Glomerular endothelial cell (primary cell): ENCODE results near the gene NCOA4. TPM values are rescaled to one million over a fixed set of nuclear protein-coding genes. Genes with fewer than 3 reads are reported as not detected.
"Not testable (repeated sequence)": the region's sequence is repeated elsewhere in the genome, so short reads cannot be mapped to it uniquely, and the experiment has no call there.

Experiments used
- DNase-seq: peaks from one replicate; pipeline ENCODE4 v3.0.0-alpha.2; 2011; ENCODE audit warnings: low read depth, low spot score; ENCODE audit errors: extremely low read depth
- total RNA-seq: library from RNA; depleted of rRNA; stranded (reverse); fragments of >200 nt; gene quantifications from 2 replicates; pipeline ENCODE4 v1.2.3, GENCODE V29; 2015

NCOA4 gene
- total RNA-seq, 1 donor from 2014 or later, result 142 TPM

GRCh38 chr10:46052791-46053375 lies 22.5 kb upstream of the NCOA4 start:
- no peak for DNase-seq

DNA sequence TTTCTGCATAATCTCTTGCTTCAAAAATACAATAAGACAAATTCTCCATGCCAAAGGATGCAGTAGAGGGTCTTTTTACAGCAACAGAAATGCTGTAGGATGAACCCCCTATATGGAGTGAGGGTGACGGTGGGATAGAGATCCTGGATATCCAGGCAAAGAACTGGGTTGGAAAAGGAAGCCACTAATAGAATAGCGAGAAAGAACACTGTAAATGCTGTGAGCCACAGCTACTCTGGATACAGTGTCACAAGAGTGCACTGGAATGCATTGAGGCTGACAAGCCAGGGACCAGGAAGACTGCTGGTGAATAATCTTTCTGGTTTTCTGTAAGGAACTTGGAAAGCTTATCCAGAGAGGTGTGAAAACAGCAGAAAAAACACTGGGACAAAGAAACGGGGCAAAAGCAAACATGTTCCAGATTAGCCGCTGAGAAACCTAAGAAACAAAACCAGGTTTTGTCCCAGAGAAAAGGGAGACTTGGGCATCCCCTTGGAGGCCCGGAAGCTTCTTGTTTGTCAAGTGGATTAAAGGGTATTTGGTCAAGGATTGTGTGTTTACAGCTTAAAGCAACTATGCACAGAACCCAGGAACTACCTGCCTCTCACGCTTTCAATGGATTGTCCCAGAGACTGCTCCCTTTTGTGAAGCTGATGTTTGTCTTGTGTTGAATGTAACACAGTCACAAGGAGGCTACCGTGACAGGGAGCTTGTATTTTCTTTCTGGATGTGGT lies 21.8 kb upstream of the NCOA4 start:
- DNase-seq, result no peak

DNA sequence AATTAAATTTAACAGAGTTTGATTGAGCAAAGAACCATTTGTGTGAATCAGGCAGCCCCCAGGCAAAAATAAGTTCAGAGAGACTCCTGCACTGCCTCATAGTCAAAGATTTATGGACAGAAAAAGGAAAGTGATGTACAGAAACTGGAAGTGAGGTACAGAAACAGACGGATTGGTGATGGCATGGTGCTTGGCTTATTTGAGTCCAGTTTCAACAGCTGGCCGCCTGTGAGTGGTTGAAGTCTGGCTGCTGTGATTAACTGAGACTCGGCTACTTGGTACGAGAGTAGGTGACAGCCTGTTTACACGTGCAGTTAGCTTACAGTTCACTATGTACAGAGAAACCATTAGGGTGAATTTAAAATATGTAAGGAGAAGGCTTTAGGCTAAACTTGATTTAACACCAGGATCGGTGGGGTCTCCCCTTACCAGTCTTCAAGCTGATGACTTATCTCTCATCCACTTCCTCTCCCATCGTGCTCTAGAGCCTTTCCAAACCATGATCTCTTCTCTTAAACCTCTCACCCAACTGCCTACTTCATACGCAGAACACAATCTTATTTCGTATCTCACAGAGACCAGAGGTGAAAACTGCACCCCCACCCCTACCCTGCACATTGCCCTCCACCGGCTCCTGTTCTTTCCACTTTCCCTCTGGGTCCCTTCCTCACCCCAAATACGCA lies 20.7 kb upstream of the NCOA4 start:
- no peak for DNase-seq

DNA sequence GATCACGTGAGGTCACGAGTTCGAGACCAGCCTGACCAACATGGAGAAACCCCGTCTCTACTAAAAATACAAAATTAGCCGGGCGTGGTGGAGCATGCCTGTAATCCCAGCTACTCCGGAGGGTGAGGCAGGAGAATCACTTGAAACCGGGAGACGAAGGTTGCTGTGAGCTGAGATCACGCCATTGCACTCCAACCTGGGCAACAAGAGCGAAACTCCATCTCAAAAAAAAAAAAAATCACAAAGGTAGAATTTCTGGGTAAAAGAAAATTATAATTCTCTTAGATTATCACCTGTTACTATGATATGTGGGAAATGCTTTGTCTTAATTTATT lies 19.0 kb upstream of the NCOA4 start:
- not testable (repeated sequence) for DNase-seq

DNA sequence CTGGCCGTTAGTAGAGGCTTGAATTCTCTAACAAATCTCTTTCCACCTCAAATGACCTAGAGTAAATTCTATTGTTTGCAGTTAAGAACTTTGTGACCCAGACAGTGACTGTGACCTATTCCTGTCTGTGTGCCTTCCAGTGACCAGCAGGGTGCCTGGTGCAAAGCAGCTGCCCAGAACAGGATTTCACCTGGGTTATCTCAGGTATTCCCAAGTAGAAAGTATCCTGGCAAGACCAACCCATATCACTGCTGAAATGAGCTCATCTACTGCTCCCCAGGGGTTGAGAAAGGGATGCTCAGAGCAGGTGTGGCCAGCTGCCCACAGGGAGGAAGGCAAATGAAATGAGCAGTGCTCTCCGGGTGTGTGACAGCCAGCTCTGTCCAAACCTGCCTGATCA lies 17.7 kb upstream of the NCOA4 start:
- DNase-seq, result no peak

- no peak for DNase-seq
Measured at GRCh38 chr10:46046261-46046660, 15.8 kb upstream of the NCOA4 start, which contains the start of gene MSMB. Gene MSMB (minus strand): TSS chr10:46046269. CDS start chr10:46046237, 32 bp downstream.

- DNase-seq, result no peak
Measured at GRCh38 chr10:46042527-46042926, 12.1 kb upstream of the NCOA4 start.

DNA sequence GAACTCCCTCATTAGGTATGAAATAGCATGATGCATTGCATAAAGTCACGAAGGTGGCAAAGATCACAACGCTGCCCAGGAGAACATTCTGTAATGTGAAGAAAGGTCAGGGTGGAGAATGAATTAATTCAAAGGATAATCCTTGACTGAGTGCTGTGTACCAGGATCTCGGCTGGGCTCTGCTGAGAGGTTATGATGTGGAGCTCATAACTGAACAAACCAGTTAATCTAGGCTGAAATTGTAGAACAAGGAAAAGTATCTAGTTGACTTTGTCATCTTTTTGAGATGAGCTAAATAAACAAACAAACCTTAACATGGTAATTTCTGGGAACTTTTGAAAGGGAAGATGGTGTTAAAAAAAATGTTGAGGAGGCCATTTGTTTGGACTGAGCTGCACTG lies 9.6 kb upstream of the NCOA4 start:
- no peak for DNase-seq

GRCh38 chr10:46037107-46037825 lies 6.8 kb upstream of the NCOA4 start:
- no peak for DNase-seq

DNA sequence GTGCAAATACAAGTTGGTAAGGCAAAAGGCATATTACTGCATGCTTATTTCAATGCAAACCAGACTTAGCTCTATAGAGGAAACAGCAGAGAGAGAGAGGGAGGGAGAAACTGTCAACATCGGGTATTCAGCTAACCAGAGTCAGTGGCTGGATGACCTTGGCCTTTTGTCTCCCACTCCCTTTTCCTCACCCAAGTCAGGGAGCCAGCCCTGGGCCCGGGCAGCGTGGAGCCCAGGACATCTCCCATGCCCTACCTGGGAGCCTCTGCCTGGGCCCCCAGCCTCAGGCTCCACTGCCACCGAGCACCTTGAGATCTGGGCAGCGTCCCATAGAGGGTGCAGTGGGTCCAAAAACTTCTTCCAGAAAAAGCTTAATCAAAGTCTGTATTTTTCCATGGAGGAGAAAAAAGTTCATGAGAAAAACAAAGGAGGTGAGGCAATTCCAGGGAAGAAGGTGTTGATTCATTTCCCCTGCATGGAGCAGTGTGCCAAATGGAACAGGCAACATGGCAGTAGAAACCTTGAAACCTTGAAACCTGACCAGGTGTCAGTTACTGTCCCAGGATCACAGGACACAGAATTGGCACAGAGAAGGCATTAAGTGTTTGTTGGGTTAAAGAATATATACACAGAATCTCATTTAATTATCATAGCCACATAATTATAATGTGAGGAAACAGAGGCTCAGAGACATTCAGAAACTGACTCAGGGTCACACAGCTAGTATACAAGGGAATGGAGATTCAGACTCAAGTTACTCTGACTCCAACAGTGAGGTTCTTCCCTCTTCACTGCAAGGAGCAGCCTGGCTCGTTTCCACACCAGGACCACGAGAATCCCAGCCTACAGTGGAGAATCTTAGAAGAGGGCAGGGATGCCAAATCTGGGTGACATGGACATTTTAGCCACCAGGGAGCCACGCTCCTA lies 5.8 kb upstream of the NCOA4 start:
- DNase-seq, result no peak

GRCh38 chr10:46033602-46034011 lies 3.2 kb upstream of the NCOA4 start:
- DNase-seq, result peak; percentile 74

DNA sequence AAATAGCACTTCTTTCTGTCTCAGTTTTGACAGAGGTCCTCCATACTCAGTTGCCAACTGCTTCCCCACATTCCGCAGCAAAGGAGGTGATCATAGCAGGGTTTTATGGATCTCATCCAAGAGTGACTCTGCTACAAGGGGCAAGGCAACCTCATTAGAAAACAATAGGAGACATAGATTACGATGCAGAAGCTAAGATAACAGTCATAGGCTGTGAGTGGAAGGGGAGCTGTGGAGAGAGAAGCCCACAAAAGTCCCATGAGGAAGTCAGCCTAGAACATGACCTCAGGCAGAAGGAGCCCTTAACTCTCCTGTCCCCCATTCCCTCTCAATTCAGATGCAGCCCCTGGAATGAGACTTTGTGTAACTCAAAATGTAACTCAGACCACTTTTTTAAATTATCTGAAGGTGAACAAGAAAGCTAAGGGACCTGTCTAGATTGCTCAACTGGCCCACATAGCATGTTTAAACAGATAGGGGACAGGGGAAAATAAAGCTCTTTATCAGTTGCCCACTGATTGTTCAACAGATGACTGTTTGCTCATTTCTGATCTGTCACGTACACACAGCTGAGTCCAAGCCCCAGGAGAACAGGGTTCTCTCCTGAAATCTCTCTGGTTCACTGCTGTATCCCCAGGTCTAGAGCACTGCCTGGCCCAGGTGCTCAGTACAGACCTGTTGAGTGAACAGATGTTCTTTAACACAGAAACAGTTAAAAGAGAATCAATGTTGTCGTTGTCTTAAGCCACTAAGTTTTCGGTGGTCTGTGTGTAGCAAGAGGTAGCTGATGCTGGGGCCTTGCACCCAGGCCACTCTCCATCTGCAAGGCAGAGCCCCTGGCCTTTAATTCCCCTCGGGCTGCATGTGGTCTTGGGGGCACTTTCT lies 1.5 kb upstream of the NCOA4 start:
- no peak for DNase-seq

GRCh38 chr10:46029461-46030030 lies 877 bp downstream of the NCOA4 start:
- DNase-seq, result no peak

DNA sequence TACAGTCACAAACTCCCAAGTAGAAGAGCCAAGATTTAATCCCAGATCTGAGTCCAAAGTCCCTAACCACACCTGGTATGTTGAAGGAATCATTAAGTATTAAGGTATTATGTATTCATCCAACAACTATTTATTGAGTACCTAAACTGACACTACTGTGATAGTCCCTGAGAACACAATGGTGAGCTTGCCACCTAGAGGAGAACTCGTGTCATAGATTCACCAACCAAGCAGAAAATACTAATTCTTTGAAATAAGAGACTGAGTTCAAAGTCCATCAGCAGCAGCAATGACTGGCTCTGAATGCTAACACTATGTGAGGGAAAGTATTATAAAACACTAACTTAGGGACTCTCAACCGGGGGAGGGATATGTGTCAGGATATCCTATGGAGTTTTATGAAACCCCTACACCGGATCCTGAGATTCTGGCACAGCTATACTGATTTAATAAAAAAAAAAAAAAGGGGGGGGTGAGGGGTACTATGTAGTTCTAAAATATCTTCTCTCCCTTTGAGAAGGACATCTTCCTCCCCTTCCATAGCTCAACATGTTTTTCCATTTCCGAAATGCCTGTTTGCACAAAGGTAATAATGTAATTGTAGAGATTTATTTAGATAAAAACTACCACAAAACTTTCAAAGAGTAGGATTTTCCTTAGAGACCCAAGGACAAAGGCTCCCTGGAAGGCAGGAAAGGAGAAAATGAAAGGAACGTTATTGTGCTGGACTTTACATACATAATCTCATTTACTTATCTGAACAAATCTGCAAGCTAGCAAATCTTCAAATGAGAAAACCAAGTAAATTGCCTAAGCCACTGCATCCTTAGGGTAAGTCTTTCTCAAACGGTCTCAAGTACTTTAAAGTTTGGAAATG lies 1.6 kb downstream of the NCOA4 start:
- DNase-seq, result no peak

GRCh38 chr10:46026106-46026505 lies 4.3 kb downstream of the NCOA4 start:
- no peak for DNase-seq

GRCh38 chr10:46025406-46025805 lies 5.0 kb downstream of the NCOA4 start:
- DNase-seq, result no peak

- no peak for DNase-seq
Measured at GRCh38 chr10:46024948-46025347, 5.5 kb downstream of the NCOA4 start.
